HPDE6-E6E7 (cell line): Measurements from ENCODE around the gene ABHD15.

Experiments
- DNase-seq: peaks from one replicate; pipeline ENCODE4 v3.0.0; 2011; ENCODE audit warnings: missing footprints; ENCODE audit errors: extremely low spot score

ABHD15 gene, protein sequence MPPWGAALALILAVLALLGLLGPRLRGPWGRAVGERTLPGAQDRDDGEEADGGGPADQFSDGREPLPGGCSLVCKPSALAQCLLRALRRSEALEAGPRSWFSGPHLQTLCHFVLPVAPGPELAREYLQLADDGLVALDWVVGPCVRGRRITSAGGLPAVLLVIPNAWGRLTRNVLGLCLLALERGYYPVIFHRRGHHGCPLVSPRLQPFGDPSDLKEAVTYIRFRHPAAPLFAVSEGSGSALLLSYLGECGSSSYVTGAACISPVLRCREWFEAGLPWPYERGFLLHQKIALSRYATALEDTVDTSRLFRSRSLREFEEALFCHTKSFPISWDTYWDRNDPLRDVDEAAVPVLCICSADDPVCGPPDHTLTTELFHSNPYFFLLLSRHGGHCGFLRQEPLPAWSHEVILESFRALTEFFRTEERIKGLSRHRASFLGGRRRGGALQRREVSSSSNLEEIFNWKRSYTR

GRCh38 chr17:29566473-29567303 lies at the start of gene ABHD15:
Gene ABHD15, minus strand, starts transcription at chr17:29567037. Its CDS starts 71 bp downstream, at chr17:29566966.
- peak; percentile 70 for DNase-seq

DNA sequence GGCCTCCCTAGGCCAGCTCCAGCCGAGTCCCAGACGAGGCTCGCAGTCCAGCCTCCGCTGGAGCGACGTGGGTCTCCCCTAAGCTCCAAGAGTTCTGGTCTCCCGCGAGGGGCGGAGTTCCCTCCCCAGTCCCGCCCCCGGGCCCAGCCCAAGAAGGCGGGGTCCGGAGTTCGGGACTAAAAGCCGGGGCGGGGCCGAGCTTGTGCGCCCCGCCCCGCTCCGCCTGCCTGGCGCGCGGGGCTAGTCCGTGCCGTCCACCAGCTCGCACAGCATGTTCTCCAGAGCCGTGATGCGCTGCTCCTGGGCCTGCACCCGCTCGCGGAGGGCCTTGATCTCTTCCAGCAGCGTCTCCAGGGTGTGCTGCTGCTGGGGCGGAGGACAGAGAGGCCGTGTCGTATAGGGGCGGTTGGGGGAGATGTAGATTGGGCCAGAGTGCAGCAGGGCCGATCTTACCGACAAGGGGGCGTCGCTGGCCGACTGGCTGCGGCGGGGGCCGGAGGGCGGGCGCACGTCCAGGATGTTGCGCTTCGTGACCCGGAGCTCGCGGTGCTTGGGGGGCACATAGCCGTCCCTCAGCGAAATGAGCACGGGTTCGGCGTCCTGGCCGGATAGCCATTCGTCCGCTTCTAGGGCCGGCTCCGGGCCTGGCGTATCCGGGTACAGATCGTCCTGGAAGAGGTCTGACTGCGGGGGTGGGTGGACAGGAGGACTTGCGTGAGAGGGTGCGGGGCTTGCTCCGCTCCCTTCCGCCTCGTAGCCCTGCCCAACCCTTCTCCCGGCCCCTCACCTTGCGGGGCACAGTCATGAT lies 48.9 kb upstream of the ABHD15 start:
- peak; percentile 73 for DNase-seq

DNA sequence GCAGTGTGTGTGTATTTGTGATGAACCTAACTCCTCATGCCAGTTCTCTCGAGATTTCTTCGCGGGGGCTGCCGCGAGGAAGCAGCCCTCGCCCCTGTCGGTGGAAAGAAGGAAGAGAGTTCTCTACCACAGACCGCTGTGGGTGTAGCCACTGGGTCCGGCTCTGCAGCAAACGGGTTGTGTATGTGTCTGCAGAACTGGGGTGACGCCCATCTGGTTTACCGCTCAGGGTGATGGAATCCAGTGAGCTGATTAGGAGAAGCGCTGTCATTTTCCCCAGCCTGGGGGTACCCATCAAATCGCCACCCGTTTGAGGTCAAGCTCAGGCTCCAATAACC lies 48.2 kb upstream of the ABHD15 start:
- no peak for DNase-seq

DNA sequence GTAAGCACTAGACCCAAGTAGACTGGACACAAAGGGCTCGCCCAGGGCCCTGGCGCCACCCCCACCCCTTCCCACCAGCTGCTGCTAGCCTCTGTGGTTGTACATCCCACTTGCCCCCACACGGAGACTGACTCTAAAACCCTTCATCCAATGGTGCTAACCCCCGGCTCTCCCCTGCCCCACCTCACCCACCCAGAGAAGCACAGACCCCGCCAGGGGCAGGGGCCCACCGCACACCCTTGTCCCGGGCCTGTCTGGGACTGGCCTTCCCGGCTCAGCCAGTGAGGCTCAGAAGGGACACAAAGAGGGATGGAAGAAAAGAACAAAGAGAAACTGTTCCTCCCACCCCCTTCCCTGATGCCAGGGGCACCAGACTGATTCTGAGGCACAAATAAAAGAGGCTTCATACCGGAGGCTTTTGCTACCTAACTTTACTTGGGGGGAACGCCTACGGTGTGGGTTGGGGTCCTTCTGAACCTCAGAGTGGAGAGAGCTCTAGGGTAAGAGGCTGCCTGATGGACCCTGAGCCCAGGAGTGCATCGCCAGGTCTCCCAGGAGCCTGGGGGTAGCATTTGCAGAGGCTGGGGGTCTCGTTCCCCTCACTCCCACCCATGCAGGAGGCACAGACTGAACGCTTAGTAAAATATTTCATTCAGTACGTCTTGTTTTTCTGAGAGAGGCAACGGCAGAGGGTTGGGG lies 47.7 kb upstream of the ABHD15 start:
- DNase-seq: no peak

- DNase-seq: no peak
Observed at GRCh38 chr17:29613856-29614255, 47.0 kb upstream of the ABHD15 start.

DNA sequence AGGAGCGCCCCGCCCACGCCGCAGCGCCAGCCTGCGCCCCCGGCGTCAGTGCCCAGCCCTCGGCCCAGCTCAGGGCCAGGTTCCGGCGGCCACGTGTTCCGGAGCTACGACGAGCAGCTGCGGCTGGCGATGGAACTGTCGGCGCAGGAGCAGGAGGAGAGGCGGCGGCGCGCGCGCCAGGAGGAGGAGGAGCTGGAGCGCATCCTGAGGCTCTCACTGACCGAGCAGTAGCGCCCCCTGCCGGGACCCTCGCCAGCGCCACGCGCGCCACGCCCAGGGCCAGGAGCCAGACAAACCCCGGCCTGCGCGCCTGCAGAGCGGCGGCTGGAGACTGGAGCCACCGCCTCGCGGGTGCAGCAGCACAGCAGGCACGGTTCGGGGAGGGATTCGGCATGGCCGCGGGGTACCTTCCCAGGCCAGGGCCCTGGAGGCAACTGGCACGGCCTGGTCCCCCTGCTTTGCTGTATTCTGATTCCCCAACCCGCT lies 46.6 kb upstream of the ABHD15 start:
- no peak for DNase-seq

- DNase-seq: no peak
Observed at GRCh38 chr17:29612404-29613280, 45.8 kb upstream of the ABHD15 start.

DNA sequence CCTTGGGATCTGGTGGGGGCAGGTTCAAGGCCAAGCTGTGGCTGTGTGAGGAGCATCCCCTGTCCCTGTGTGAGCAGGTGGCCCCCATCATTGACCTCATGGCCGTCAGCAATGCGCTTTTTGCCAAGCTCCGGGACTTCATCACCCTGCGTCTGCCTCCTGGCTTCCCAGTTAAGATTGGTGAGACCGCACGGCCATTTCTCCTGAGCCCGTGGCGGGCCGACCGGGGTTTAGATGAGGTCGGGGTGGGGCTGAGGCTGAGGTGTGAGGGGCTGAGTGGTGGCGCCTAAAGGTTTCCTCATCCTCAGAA lies 45.2 kb upstream of the ABHD15 start:
- no peak for DNase-seq

DNA sequence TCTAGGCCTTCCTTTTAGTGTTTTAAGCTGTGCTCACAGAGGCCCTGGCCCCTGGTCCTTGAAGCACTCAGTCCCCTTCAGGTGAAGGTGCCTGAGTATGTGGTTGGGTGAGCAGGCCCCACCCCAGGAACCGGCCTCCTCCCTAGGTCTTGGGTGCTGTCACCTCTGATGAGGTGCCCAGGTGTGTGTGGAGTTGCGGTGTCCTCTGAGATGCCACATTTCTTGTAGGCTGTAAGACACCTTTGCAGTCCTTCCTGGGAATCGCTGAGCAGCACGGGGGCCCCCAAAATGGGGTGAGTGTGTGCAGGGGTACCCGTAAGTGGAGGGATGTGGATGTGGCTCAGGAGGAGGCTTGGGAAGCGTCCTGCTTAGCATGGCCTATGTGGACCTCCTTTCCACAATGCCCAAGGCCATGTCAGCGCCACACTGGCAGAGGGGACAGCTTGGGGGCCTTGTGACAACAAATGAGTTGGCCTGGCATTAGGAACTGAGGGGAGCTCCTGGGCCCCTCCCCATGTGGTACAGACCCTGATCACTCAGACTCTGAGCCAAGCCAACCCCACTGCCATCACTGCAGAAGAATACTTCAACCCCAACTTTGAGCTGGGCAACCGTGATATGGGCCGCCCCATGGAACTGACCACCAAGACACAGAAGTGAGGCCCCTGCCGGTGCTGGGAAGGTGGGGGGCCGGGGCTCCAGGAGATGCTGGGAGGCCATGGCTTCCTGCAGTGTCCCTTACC lies 44.7 kb upstream of the ABHD15 start:
- no peak for DNase-seq

DNA sequence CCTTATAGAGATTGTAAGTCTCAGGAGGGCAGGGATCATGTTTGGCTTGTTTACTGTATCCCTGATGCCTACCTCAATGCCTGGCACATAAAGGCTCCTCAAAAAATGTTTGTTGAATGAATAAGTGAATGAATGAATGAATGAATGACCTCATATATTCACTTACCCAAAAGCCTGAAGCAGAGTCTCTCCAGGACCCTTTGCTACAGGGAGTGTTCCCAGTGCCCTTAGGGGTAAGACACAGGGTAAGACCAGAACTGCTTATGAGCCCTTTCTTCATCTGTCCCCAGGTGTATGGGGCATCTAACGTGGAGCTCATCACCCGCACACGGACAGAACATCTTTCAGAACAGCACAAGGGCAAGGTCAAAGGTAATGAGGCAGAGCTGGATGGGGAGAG lies 43.6 kb upstream of the ABHD15 start:
- no peak for DNase-seq

DNA sequence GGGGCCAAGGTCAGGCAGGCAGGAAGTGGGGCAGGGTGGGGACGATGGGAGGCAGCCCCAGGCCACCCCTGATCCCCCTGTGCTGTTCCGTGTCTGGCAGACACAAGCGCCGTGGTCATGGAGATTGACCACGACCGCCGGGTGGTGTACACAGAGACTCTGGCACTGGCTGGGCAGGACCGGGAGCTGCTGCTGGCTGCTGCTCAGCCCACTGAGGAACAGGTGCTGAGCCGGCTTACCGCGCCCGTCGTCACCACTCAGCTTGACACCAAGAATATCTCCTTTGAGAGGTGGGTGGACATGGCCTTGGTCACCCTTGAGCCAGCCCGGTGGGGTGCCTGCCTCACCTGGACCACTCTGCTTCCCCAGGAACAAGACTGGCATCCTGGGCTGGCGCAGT lies 42.1 kb upstream of the ABHD15 start:
- DNase-seq: no peak

GRCh38 chr17:29607557-29608195 lies 40.8 kb upstream of the ABHD15 start:
- no peak for DNase-seq

- DNase-seq: no peak
Observed at GRCh38 chr17:29603109-29603674, 36.4 kb upstream of the ABHD15 start.

DNA sequence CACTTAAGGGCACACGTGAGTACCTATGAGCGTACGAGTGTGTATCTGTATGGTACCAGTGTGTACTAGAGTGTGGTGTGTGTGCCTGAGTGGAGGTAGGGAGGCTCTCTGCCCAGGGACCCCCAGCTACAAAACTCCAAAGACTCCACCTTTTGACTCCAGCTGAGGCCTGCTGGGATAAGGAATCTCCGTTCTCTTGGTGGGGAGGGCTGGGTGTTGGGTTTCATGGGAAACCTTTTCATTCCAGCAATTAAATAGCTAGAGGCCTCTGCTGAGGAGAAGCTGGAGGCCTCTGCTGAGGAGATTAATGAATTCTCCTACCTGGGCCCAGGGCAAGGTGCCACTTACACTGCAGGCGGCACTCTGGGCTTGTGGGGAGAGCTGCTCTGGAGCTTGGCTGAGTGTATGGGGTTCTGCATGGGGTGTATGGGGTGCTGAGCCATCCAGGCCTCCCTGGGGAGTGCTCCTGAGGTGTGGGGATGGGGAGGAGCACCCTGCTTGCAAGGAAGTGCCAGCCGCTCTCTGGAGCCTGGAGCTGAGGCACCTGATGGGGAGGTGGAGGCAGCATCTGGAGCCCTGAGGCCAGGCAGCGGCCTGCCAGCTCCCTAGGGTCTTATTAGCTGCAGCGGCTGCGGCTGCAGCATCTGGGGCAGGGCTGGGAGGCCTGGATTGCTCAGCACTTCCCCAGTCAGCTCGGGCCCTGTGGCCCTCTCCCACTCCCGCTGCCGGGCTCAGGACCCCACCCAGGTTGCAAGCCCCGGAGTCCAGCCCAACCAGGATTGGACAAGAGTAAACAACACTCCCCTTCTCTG lies 30.7 kb upstream of the ABHD15 start:
- DNase-seq: no peak

GRCh38 chr17:29596811-29597210 lies 30.0 kb upstream of the ABHD15 start:
- no peak for DNase-seq

DNA sequence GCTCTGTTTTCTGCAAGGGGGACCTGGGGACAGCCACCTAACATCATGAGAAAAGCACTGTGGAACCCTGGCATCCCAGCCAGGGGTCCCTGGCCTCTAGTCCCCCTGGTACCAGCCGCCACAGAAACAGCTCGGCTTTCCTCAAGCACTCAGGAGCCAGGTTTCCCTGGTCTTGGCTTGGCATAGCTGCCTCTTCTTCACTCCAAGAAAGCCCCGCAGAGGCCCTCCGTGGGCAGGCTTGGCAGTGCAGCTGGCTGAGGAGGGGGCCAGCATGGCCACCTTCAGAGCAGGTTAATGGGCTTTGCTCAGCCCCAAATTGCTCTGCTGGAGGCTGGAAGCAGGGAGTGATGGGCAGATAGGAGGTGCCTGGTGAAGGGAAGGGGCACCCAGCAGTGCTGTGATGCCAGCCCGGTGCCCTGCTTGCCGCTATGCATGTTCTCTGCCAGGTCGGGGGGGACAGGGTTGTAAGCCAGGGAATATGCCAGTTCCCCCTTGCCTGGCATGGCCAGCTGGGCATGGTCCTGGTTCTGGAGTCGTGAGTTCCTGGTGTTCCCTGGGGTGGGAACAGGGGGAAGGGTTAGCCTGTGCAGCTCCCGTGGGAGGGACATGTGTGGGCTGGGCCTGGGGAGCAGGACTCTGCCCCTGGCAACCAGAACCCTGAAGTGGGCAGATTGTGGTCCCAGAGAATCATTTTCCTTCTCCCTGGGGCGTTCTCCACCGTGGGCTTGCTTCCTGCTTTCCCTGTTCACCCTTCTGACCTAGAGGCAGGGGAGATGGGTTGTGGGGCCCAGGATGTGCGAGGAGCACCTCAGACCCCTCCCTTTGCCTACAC lies 29.3 kb upstream of the ABHD15 start:
- no peak for DNase-seq
